ENCODE measurements around the gene RORC. TPM values are rescaled to one million over a fixed set of nuclear protein-coding genes. Genes with fewer than 3 reads are reported as not detected.

Gene RORC
- not detected in 2 replicates for total RNA-seq

DNA sequence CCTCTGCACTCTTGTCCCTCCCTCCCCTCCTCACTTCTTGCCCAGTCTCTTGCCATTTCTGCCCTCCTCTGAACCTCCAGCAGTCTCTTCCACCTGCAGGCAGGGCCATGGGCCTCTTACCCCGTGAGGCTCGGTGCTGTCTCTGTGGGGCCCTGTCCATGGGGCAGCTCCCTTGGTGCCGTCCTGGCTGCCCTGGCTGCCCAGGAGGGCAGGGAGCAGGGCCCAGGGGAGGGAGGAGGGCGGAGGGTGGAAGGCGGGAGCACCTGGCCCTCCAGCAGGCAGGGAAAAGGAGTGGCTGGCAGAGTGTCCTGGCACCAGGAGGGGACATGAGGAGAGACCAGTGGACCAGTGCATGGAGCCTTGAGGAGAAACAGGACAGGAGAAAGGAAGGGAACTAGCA is at the start of gene RORC:
Gene RORC (minus strand): TSS at position 198 of the 400 bp plus-strand sequence. CDS start 38 bp downstream, at position 160.

DNA sequence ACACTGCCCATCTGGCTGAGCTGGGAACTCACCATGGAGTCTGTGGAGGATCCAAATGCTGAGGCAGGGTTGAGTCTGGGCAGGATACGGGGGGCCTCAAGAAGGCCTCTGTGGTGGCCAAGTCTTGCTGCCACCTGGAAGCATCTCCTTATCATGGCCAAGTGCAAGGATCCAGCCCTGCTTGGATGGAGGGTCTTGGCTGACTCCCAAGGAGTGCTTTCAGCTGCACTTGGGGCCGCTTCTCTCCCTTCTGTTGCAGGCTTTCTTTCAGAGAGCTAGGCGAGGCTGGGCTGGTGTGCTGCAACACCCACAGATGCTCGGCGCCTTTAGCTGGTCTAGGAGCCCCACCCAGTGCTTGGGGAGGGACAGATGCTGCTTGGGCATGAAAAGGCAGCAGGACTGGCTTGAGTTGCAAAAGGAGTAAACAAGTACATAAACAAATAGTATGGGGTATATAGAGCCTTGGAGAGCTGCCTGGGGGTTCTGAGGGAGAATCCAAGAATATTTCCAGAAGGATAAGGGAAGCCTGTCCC is 21.9 kb upstream of the RORC start, which contains the start of gene THEM5:
Gene THEM5 (minus strand): TSS at position 302 of the 533 bp plus-strand sequence. CDS start 147 bp downstream, at position 155.

DNA sequence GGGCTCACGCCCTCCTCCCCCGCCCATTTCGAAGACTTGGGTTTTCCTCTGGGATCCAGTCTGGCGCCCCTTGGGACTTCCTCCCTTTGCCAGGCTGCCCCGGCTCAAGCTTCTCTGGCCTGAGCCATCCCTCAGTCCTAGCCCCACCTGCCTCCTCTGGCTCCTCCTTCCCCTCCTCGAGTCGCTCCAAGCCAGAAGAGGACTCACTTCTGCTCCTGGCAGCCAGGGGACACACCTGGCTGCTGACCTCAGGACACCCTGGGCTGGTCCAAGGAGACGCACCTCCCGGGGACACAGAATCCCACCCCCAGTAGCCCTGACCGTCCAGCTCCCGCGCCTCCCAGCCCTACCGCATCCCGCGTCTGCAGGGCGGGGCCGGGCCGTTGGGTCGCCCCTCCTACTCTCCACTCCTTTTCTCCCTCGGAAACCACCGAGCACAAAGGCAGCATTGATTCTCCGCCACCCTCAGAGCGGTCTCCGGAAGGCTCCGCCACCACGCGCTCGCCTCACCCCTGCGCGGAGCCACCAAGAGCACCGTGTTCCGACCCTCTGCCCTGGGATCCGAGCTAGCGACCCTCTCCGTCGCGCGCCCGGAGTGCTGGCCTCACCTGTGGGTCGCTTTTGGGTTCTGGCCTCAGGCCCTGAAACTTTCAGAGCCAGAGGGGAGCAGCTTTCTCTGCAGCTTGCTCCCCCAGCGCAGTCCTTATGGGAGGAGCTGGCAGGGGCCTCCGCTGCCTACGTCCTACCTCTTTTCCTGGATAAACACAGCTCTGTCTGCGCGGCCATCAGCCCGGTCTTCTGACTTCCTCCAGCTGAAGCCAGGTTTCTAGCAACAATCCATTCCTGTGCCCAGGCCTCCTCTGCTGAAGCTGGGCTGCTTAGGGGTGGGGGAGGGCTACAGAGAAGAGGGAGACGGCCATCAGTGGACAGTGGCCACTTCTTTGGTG is 8.1 kb upstream of the RORC start, which contains the start of gene C2CD4D:
Gene C2CD4D (minus strand): TSS at position 364 of the 947 bp plus-strand sequence. CDS start 831 bp downstream, outside the sequence.

DNA sequence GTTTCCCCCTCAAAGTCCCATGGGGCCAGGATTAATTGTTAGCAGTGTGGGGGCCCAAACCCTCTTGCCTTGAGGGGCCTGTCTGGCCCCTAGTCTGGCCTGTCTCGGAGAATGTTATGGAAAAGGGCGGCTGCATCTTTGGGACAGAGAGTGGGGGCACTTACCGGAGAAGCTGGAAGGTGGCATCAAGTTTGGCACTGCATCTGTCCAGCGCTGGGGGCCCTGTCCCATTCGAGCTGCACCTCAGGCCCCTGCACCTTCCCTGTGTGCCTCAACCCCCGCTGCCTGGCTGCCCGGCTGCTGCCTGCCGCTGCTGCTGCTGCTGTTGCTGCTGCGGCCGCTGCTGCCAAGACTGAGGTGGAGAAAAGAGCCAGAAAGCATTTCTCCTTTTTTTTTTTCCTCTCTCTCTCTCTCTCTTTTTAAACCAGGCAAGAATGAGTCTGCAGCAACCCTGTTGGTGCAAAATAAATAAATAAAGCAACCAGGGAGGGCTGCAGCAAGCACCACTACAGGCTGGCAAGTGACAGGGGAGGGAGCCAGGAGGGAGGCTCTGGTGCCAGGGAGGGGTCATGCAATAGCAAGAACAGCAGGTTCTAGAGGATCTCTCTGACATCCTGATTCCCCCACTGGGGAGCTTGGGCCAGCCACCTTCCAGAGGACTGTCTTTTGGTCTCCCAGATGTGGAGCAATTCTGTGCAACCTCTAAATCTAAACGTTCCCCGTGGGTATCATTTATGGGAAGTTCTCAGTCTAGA is 26.4 kb downstream of the RORC start, which contains the start of gene LINGO4:
Gene LINGO4 (minus strand): TSS at position 354 of the 755 bp plus-strand sequence. CDS start 2,715 bp downstream, outside the sequence.

DNA sequence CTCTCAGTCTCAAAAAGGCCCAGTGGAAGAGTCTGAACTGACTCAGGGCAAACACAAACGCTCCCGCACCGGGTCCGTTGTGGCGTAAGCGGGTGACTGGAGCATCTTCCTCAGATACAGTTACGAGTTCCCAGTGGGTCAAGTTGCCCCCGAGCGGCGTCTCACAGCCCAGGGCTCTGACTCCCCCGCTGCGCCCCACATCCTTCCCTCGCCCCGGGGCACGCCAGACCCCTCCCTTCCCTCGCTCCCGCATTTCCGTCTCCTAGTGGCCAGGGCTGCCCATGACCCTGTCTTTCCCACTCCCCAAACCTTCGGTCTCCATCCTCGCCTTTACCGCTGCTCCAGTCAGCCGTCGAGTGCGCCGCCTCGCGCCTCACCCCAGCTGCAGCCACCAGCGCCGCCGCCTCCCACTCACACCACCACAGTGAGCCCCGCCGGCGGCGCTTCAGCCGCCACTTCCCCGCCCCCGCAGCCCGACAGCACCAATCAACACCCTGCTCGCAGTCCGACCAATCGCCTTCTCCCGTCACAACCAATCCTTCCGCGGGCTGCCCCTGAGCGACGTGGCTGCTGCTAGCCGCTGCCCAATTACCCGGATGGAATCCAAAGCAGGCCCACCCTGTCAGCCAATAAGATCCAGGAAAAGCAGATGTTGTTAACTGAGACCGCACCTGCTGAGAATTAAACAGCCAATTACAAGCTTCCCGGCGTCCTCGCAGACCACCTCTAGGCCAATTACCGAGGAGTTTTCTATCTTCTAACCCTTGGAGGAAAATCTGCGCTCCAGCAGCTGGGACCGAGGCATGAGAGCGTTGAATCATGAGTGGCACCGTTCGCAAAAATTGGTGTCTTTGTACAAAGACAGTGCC is 41.3 kb downstream of the RORC start, which contains the start of gene TDRKH:
Gene TDRKH (minus strand): TSS at position 430 of the 869 bp plus-strand sequence. CDS start 7,478 bp downstream, outside the sequence.

DNA sequence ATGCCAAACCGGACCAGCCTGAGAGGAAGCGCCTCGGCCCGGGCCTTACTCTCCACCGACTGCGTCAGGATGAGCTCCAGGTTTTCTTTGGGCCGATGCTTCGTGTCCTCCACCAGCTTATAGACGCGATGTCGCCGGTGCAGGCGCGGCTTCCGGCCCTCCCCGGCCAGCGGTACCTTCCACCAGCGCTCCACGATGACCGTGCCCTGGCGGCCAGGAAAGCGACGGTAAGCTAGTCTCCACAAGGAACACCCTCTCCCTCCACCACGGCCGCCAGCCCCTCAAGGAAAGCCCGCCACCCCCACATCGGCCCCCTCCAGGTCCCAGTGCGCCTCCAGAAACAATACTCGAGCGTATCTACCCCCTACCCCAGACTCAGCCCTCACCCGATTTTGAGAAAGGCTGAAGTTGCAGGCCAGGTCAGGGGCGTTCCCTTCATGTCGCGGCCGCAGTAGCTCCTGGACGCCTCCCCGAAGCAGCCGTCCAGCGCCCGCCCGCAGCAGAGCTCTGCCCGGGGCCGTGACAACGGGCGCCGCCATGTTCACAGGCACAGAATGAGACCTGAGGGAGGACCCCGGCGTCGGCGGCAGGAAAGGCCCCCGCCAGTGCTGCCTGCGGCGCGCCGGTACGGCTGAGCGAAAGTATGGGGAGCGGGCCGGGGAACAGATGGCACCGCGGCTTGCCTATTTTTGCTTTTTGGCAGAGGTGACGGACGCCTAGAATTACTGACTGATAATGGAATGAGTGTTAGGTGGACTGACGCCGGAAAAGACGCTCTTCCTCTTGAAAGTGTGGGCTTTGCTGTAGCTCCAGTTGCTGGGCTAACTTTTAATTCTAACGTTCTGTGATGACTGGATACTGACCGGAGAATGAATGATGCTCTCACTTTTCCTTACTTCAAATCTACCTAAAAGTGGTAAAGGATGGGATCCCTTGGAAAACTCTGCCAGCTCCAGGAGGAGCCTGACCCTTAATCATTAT is 68.4 kb downstream of the RORC start, which contains the start of gene MRPL9:
Gene MRPL9 (minus strand): TSS at position 556 of the 981 bp plus-strand sequence. CDS start 17 bp downstream, at position 539.

Other genes with a start within 250 kb of the RORC start
- 18.7 and 19.8 TPM in 2 replicates for gene SNX27, start 219.8 kb downstream of the RORC start, total RNA-seq
- not detected in 2 replicates for gene CELF3, start 115.0 kb downstream of the RORC start, total RNA-seq
- not detected in 2 replicates for gene RIIAD1, start 110.3 kb downstream of the RORC start, total RNA-seq
- gene MRPL9, start 68.3 kb downstream of the RORC start, total RNA-seq = 116 and 130 TPM in 2 replicates
- gene TDRKH, start 41.3 kb downstream of the RORC start, total RNA-seq = 9.1 and 14.0 TPM in 2 replicates
- gene LINGO4, start 26.4 kb downstream of the RORC start, total RNA-seq = not detected in 2 replicates
- not detected in 2 replicates for gene C2CD4D, start 8.0 kb upstream of the RORC start, total RNA-seq
- gene THEM5, start 21.9 kb upstream of the RORC start, total RNA-seq = not detected in 2 replicates
- gene THEM4, start 77.7 kb upstream of the RORC start, total RNA-seq = 14.0 and 15.7 TPM in 2 replicates
- gene S100A10, start 162.1 kb upstream of the RORC start, total RNA-seq = 109 and 122 TPM in 2 replicates
- 19.8 and 28.3 TPM in 2 replicates for gene S100A11, start 205.2 kb upstream of the RORC start, total RNA-seq